T47D (cell line): Measurements from ENCODE around the gene CREBBP.

ENCODE experiments used
- DNase-seq, 2 experiments: peaks; one replicate each; pipeline versions ENCODE4 v3.0.0 to v3.0.0-alpha.2; 2011 to 2012; ENCODE audit warnings: low read depth in 1 of 2, low spot score in 1 of 2
- JUND ChIP-seq: IDR thresholded peaks from 2 replicates; pipeline ENCODE4 v1.6.1; 2012; ENCODE audit warnings: low read depth
- in situ Hi-C: cut with HindIII; loops from 2 replicates; pipeline ENCODE4 v1.10.0; 2016; ENCODE audit warnings: low sequenced_read_pairs, low pct_unique_long_range_greater_than_20kb

CREBBP gene

DNA sequence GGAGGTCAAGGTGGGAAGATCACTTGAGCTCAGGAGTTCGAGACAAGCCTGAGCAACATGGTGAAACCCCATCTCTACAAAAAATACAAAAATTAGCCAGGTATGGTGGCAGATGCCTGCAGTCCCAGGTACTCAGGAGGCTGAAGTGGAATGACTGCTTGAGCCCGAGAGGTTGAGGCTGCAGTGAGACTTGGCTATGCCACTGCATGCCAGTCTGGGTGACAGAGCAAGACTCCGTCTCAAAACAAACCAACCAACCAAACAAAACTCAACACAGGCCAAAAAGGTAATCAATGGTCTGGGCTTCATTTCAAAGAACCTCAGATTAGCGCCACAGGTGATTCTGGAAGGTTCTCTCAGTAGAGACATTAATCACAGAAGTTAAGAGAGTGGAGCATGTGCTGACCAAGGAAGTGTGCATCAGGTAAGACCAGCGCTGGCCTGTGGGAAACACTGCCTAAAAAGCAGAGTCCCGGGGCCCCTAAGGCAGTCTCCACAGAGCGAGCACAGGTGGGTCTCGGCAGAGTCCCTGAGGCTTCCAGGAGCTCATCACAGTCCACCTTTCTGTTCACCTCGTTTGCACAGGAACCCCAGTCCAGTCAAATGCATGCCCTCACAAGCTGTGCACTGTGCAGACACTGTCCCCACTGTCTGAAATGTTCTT lies 91.7 kb downstream of the CREBBP start:
- in situ Hi-C loops, result no loop called here
- no peak for TF ChIP-seq JUND
- DNase-seq, result no peak

DNA sequence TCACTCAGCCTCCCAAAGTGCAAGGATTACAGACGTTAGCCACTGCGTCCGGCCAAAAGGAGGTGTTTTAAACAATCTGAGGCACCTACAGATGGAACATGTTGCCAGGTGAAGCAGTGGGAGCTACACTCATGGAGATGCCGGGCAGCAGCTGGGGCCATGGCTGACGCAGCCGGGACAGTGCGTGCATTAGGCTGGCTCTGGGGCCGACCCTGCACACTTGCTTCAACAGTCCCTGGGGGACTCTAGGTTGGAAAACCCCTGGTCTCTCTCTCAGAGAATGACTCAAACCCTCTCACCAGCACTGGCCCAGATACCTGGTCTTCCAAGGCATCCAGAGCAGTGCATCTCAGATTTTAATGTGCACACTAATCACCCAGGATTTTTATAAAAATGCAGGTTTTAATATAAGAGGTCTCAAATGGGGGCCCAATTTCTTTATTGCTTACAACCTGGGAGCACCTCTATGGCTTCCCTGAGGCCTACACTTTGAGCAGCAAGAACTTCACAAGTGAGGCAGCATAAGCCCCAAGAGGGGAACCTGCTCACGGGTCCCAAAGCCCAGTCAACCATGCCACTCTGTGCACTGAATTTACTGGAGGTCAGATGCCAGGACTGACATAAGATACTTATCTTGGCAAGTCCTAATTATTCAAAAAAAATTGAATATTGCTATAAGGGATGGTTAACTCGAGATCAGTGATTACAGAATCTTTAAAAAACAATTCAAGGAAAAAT lies 92.4 kb downstream of the CREBBP start:
- DNase-seq, result no peak

GRCh38 chr16:3785413-3785812 lies 95.1 kb downstream of the CREBBP start:
- TF ChIP-seq JUND, result no peak
- in situ Hi-C loops, result no loop called here
- no peak for DNase-seq

More for the DNA sequence above, 92.4 kb downstream of the CREBBP start:
- in situ Hi-C loops, result no loop called here
- TF ChIP-seq JUND, result no peak

GRCh38 chr16:3783516-3783915 lies 97.0 kb downstream of the CREBBP start:
- TF ChIP-seq JUND, result no peak
- DNase-seq, result no peak
- in situ Hi-C loops, result no loop called here

- no peak for DNase-seq
- no peak for TF ChIP-seq JUND
- in situ Hi-C loops, result no loop called here
Observed at GRCh38 chr16:3782566-3782965, 97.9 kb downstream of the CREBBP start.

DNA sequence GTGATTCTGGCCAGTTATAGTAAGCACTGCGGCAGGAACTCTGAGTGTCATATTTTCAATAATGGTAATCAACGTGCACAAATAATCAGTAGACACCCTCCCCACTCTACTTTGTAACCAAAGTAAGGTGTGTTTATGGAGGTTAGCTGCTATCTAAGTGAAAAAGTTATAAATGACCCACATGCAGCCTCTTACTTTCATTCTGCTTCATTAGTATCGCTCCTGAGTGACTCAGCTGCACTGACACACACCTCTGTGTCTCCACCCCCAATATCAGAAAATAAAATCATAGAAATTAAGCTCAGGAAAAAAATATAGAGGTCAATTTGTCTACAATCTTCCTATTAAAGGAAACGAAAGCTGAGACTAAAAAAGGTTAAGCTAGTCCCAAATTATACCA lies 99.1 kb downstream of the CREBBP start:
- in situ Hi-C loops, result no loop called here
- TF ChIP-seq JUND, result no peak
- no peak for DNase-seq

DNA sequence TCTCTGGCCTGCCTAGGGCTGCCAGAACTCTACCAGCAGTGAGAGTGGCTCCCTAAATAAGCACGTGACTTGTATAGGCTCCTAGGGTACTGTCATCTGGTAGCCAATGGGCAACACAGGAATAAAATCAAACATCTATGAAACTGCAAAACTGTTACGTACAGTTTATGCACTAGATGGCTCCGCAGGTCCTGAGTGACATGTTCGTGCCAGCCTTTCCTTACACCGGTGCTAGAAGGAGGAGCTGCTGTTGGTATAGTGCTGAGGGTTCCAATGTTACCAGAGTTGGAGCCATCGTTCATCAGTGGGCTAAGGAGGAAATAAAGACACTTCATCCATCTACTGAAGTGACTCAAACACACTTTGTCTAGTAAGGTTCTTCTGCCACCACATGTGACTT lies 99.9 kb downstream of the CREBBP start:
- in situ Hi-C loops, result no loop called here
- no peak for TF ChIP-seq JUND
- peak in 1 of 2 experiments; percentile 62 for DNase-seq

DNA sequence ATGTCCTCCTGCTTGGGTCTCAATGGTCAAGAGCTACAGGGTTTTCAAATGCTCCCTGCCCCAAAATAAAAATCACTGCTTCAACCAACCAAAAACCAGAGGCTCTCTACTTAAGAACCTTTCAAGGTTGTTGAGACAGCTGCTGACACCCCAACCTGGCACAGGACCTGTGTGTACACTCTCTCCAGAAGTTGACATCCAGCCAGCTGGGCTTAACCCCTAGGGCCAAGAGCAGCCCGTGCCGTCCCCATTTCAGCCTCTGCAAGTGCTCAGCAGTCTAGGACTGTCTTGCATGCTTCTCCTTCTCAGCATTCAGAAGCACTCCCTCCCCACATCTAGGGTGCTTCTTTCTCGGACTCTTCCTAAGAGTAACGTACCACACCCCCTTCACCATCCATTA lies 104.2 kb downstream of the CREBBP start:
- DNase-seq, result peak in 1 of 2 experiments; percentile 61
- in situ Hi-C loops, result no loop called here

GRCh38 chr16:3774819-3775218 lies 105.7 kb downstream of the CREBBP start:
- no peak for DNase-seq
- TF ChIP-seq JUND, result no peak
- in situ Hi-C loops, result no loop called here

More for the DNA sequence above, 104.2 kb downstream of the CREBBP start:
- TF ChIP-seq JUND, result no peak

DNA sequence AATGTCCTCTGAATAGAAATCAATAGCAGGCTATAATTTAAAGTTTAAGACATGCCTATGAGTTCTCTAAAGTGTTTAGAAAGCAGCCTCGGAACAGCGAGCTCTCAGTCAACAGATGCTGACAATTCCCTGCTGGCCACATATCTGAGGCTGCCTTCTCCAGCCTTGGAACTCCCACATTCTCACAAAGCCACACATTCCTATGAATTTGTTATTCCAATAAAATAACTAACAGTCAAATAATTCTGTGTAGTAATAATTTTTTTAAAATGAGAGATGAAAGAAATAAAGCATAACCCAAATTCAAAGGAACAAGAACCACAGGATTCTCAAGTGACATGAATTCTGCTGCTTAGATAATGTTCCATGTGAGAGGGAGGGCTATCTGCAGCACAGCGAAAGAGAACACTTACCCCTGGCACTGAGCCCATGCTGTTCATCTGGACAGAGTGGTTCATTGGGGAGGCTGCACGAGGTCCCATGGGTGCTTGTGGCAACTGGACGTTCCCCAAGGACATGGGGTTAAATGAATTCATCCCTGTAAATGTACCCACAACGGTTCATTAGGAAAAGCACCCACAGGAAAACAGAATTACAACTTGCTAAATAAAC lies 106.3 kb downstream of the CREBBP start:
- in situ Hi-C loops, result no loop called here
- no peak for TF ChIP-seq JUND

DNA sequence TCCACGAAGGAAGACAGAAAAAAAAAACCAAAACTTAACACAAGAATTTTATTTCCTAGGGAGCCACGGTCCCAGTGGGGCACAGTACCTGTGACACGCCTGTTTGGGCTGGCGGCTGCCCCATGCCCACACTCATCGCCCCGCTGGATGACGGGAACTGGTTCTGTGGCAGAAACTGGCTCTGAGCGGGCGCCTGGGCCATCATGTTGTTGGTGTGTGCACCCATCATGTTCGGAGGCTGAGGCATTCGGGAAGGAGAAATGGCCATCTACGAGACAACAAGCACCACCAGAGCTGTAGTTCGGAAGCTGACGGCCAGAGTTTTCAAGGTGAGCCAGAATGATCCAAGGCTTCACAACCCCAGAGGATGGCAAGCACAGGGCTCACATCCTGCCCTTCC lies 106.8 kb downstream of the CREBBP start:
- no peak for DNase-seq
- no peak for TF ChIP-seq JUND
- in situ Hi-C loops, result no loop called here

More for the DNA sequence above, 106.3 kb downstream of the CREBBP start:
- DNase-seq, result no peak

DNA sequence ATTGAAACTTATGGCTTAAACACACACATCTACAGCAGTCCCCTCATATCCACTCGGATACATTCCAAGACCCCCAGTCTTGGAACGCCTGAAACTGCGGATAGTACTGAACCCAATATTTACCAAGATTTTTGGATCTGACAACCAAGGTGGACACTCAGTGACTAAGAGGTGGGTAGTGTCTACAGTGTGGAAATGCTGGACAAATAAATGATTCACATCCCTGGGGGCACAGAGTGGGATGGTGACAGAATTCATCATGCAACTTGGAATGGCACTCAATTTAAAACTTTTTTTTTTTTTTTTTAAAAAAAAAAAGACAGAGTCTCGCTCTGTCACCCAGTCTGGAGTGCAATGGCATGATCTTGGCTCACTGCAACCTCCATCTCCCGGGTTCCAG lies 109.0 kb downstream of the CREBBP start:
- TF ChIP-seq JUND, result no peak
- in situ Hi-C loops, result no loop called here
- DNase-seq, result peak in 1 of 2 experiments; percentile 23

- in situ Hi-C loops, result no loop called here
- no peak for TF ChIP-seq JUND
- no peak for DNase-seq
Observed at GRCh38 chr16:3770530-3770929, 110.0 kb downstream of the CREBBP start.
